Fibroblast of lung (primary cell): Measurements from ENCODE around the gene CCDC106.

ENCODE experiments used
- CTCF ChIP-seq, 2 donors: IDR thresholded peaks in 1 of 2; conservative IDR thresholded peaks in 1 of 2; 1 replicate in 1 of 2; 2 replicates in 1 of 2; pipeline ENCODE4 v1.5.1; 2011 to 2012; ENCODE audit warnings: low read length in 2 of 2, control low read depth in 1 of 2, inconsistent platforms in 1 of 2, low read depth in 1 of 2, mild to moderate bottlenecking in 1 of 2
- EZH2 ChIP-seq: IDR thresholded peaks from 2 replicates; pipeline ENCODE4 v1.5.1; 2012; ENCODE audit warnings: low read length, control low read depth, mild to moderate bottlenecking; ENCODE audit errors: missing control alignments

DNA sequence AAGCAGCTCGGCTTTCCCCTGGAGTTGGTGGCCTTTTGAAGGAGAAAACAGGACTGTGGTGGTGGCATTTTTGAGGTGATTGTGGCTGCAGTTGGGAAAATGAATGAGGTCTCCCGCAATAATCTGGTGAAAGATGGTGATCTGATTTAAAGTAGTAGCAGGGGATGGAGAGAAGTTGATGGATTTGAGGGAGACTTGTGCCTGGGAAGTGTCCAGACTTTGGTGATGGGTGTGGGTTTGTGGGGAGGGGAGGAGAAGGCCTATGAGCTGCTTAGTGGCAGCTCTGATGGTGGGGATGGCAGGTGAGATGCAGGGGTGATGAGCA, 23.0 kb downstream of the CCDC106 start:
- TF ChIP-seq EZH2 (no peak), CTCF (conservative IDR thresholded peaks at IDR 0.05 in 1 of 2, IDR thresholded peaks at IDR 0.05 in 1 of 2; ENCODE audit: low read depth in 1 of 2, low read length in 2 of 2) (no peak)
